Osteocyte (in vitro differentiated cells): ENCODE data around the gene BAIAP3. TPM values are rescaled to one million over a fixed set of nuclear protein-coding genes. Genes with fewer than 3 reads are reported as not detected.
A peak's percentile ranks its signal among the peaks of the same experiment; 100 is the strongest.

ENCODE experiments used
- DNase-seq: peaks from one replicate; pipeline ENCODE4 v3.0.0; 2021; ENCODE audit warnings: mixed read lengths; ENCODE audit not compliant: unreplicated experiment; ENCODE audit errors: extremely low spot score
- H3K27ac Mint-ChIP-seq: one replicate; pipeline ENCODE4 v1.8.0; 2021; ENCODE audit warnings: mild to moderate bottlenecking, mixed read lengths; ENCODE audit not compliant: unreplicated experiment
- H3K27me3 Mint-ChIP-seq: one replicate; pipeline ENCODE4 v1.8.0; 2021; ENCODE audit warnings: mixed read lengths; ENCODE audit not compliant: unreplicated experiment
- H3K36me3 Mint-ChIP-seq: one replicate; pipeline ENCODE4 v1.8.0; 2021; ENCODE audit warnings: mixed read lengths; ENCODE audit not compliant: unreplicated experiment
- H3K4me1 Mint-ChIP-seq: one replicate; pipeline ENCODE4 v1.8.0; 2021; ENCODE audit warnings: mixed read lengths; ENCODE audit not compliant: unreplicated experiment
- H3K4me3 Mint-ChIP-seq: one replicate; pipeline ENCODE4 v1.8.0; 2021; ENCODE audit warnings: mild to moderate bottlenecking, moderate library complexity, mixed read lengths; ENCODE audit not compliant: unreplicated experiment
- H3K9me3 Mint-ChIP-seq: one replicate; pipeline ENCODE4 v1.8.0; 2021; ENCODE audit warnings: mixed read lengths; ENCODE audit not compliant: unreplicated experiment
- total RNA-seq: library from RNA; stranded (reverse); gene quantifications from 2 replicates; pipeline ENCODE4 v1.2.1, GENCODE V29; 2021
- TF ChIP-seq, protein P1 (sequence below): fragments of 200-600 bp; sonication (generic); IDR thresholded peaks from 2 replicates; pipeline ENCODE4 v1.5.0; 2021; ENCODE audit warnings: antibody characterized with exemption, mild to moderate bottlenecking, moderate library complexity

BAIAP3 gene
- total RNA-seq, 1 donor from 2014 or later: 0.48 TPM

DNA sequence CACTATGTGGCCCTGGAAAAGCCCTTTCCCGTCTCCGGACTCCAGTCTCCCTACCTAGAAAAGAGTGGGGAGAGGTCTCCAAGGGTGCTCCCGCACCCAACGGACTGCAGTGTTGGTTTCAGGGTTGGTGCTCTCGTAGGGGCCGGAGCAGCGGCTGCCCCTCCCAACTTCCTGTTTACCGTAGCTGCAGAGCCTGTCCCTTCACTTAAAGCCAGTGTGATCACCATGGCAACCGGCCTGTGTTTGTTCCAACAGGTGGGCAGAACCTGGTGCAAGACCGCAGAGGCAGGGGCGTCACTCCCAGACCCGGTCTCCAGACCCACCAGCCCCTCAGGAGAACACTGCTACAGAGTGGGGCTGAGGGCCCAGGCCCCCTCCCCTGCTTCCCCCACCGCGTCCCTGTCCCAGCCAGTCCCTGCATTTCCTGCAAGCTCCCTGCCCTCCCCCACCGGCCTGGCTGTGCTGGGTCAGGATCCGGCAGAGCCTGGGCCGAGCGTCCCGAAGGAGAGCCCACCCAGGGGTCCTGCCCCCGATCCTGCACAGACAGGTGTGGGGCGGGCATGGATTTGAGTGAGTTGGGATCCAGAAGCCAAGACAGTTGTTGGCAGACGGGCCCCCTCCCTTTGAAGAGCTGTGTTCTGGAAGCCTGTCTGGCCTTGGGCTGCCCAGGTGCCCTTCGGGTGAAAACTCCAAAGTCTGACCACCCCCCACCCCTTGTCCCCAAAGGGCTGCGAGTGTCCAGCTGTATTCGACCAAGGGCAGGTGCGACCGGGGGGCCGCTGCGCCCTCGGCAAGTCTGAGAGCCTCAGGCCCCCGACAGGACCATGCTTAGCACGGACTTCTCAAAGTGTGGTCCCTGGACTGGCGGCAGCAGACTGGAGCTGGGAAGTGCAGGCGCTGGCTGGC lies 1.5 kb upstream of the BAIAP3 start:
- Mint-ChIP-seq H3K9me3 (no peaks in the 10 kb centered on the region), H3K36me3 (no peaks in the 10 kb centered on the region), H3K4me3 (peak overlapping the region; percentile 32), H3K4me1 (peaks cover 11% of the 10 kb centered on the region), H3K27me3 (peaks cover 34% of the 10 kb centered on the region), H3K27ac (no peak overlapping the region)
- DNase-seq: no peak
- TF ChIP-seq, protein P1, sequence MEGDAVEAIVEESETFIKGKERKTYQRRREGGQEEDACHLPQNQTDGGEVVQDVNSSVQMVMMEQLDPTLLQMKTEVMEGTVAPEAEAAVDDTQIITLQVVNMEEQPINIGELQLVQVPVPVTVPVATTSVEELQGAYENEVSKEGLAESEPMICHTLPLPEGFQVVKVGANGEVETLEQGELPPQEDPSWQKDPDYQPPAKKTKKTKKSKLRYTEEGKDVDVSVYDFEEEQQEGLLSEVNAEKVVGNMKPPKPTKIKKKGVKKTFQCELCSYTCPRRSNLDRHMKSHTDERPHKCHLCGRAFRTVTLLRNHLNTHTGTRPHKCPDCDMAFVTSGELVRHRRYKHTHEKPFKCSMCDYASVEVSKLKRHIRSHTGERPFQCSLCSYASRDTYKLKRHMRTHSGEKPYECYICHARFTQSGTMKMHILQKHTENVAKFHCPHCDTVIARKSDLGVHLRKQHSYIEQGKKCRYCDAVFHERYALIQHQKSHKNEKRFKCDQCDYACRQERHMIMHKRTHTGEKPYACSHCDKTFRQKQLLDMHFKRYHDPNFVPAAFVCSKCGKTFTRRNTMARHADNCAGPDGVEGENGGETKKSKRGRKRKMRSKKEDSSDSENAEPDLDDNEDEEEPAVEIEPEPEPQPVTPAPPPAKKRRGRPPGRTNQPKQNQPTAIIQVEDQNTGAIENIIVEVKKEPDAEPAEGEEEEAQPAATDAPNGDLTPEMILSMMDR: no peak

DNA sequence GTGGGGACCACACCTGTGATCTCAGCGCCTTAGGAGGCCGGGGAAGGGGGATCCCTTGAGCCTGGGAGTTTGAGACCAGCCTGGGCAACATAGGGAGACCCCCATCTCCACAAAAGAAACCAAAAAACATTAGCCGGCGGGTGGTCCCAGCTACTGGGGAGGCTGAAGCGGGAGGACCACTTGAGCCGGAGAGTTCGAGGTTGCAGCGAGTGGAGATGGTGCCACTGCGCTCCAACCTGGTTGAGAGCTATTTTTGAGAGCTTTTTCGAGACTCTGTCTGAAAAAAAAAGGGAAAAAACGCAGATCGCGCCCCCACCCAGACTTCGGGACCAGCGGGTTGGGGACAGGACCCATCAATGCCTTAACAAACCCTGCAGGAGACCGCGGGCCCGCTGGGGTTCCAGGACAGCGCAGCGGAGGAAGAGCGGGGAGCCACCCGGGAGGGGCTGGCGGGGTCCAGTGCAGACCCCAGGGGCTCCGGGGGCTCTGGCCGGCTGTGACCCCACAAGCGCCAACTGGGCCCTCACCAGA lies 762 bp upstream of the BAIAP3 start:
- TF ChIP-seq, protein P1: no peak
- H3K4me3 Mint-ChIP-seq: peak overlapping the region; percentile 32
- peaks cover 34% of the 10 kb centered on the region for H3K27me3 Mint-ChIP-seq
- H3K9me3 Mint-ChIP-seq: no peaks in the 10 kb centered on the region
- no peaks in the 10 kb centered on the region for H3K36me3 Mint-ChIP-seq
- no peak overlapping the region for H3K27ac Mint-ChIP-seq
- peaks cover 11% of the 10 kb centered on the region for H3K4me1 Mint-ChIP-seq
- no peak for DNase-seq

DNA sequence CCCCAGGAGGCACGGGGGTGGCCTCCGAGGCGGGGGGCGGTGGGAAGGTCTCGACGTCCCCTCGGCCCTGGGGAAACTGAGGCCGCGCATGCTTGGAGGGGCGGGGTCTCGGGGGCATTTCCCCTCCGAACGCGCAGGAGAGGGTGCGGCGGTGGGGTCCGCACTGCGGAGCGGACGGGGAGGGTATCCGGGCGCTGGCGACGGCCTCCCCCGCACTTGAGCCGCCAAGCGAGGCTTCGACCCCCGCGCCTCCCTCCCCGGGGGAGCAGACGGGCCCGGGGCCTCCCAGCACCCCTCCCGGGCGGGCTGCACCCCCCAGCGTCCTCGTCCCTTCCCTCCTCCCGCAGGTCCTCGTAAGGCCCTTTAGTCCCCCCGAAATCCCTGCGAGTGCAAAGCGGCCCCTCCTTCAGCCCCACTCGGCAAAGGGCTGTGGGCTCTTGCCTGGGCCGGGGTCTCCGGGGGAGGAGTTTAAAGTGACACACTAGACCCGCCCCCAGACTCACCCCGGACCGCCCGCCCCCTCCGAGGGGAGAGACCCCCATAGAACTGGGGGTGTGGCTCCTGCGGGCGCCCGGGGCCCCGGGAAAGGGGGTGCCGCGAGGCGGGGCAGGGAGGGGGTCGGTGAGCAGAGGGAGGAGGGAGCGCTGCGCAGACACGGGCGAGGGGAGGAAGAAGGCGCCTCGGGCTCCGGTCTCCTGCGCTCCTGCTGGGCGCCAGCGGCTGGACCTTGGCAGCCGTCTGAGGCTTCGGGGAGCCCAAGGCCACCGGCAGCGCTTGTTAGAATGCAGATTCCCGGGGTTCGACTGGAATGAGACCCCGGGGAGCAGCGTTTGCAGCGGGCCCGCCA lies 632 bp downstream of the BAIAP3 start:
- no peaks in the 10 kb centered on the region for H3K36me3 Mint-ChIP-seq
- no peak for DNase-seq
- peaks cover 34% of the 10 kb centered on the region for H3K27me3 Mint-ChIP-seq
- TF ChIP-seq, protein P1: no peak
- no peak overlapping the region for H3K4me3 Mint-ChIP-seq
- no peak overlapping the region for H3K27ac Mint-ChIP-seq
- H3K9me3 Mint-ChIP-seq: no peaks in the 10 kb centered on the region
- peaks cover 11% of the 10 kb centered on the region for H3K4me1 Mint-ChIP-seq

DNA sequence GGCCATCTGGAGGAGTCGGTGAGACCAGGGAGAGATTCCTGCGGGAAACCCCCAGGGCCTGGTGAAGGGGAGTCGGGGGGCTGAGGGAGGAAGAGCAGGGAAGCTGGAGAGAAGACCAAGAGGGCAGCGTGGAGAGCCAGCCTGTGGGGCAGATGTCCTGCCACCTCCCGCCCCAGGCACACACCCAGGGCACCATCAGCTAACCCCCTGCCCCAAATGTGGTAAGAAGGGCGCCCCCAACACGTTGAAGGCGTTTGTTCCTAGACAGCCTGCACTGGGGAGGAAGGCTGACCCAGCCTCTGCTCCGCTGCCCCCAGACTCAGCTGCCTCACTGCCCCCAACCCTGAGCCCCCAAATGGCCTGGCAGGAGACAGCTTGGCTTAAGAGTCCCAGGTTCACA lies 1.3 kb downstream of the BAIAP3 start:
- TF ChIP-seq, protein P1: no peak
- peaks cover 11% of the 10 kb centered on the region for H3K4me1 Mint-ChIP-seq
- no peaks in the 10 kb centered on the region for H3K9me3 Mint-ChIP-seq
- H3K36me3 Mint-ChIP-seq: no peaks in the 10 kb centered on the region
- no peak overlapping the region for H3K27ac Mint-ChIP-seq
- no peak overlapping the region for H3K4me3 Mint-ChIP-seq
- DNase-seq: no peak
- peaks cover 34% of the 10 kb centered on the region for H3K27me3 Mint-ChIP-seq
